ENCODE measurements around the gene GDPD5. TPM values are rescaled to one million over a fixed set of nuclear protein-coding genes. Genes with fewer than 3 reads are reported as not detected.
A peak's percentile ranks its signal among the peaks of the same experiment; 100 is the strongest.

Gene GDPD5
- total RNA-seq, 1 experiment from 2014 or later, result 4.0 TPM

GRCh38 chr11:75473684-75474083 lies 52.1 kb downstream of the GDPD5 start:
- no peak for DNase-seq (ENCODE audit: low spot score)

- DNase-seq (ENCODE audit: low spot score), result no peak
Measured at GRCh38 chr11:75472081-75472732, 53.5 kb downstream of the GDPD5 start.

- DNase-seq (ENCODE audit: low spot score), result no peak
Measured at GRCh38 chr11:75471176-75471973, 54.4 kb downstream of the GDPD5 start.

- DNase-seq (ENCODE audit: low spot score), result no peak
Measured at GRCh38 chr11:75470476-75471080, 55.2 kb downstream of the GDPD5 start.

GRCh38 chr11:75469785-75470405 lies 55.8 kb downstream of the GDPD5 start:
- no peak for DNase-seq (ENCODE audit: low spot score)

- DNase-seq (ENCODE audit: low spot score), result no peak
Measured at GRCh38 chr11:75468534-75469340, 57.0 kb downstream of the GDPD5 start.

- no peak for DNase-seq (ENCODE audit: low spot score)
Measured at GRCh38 chr11:75467881-75468280, 57.9 kb downstream of the GDPD5 start.

- DNase-seq (ENCODE audit: low spot score), result no peak
Measured at GRCh38 chr11:75467311-75467710, 58.4 kb downstream of the GDPD5 start.

GRCh38 chr11:75465701-75466531 lies 59.8 kb downstream of the GDPD5 start:
- no peak for DNase-seq (ENCODE audit: low spot score)

GRCh38 chr11:75463106-75463774 lies 62.5 kb downstream of the GDPD5 start:
- DNase-seq (ENCODE audit: low spot score), result no peak

GRCh38 chr11:75462117-75462653 lies 63.6 kb downstream of the GDPD5 start:
- no peak for DNase-seq (ENCODE audit: low spot score)

- DNase-seq (ENCODE audit: low spot score), result no peak
Measured at GRCh38 chr11:75461151-75461550, 64.6 kb downstream of the GDPD5 start.

GRCh38 chr11:75456596-75457183 lies 69.1 kb downstream of the GDPD5 start:
- DNase-seq (ENCODE audit: low spot score), result no peak

- DNase-seq (ENCODE audit: low spot score), result no peak
Measured at GRCh38 chr11:75454987-75455386, 70.8 kb downstream of the GDPD5 start.

GRCh38 chr11:75453916-75454655 lies 71.7 kb downstream of the GDPD5 start:
- no peak for DNase-seq (ENCODE audit: low spot score)

- peak; percentile 47 for DNase-seq (ENCODE audit: low spot score)
Measured at GRCh38 chr11:75450826-75451821, 74.6 kb downstream of the GDPD5 start.

- no peak for DNase-seq (ENCODE audit: low spot score)
Measured at GRCh38 chr11:75450236-75450635, 75.5 kb downstream of the GDPD5 start.

Data from HT-29 (cell line).